Keratinocyte (primary cell): ENCODE results near the gene METTL8.

Source experiments
- EZH2 ChIP-seq: IDR thresholded peaks from one replicate; pipeline ENCODE4 v1.6.1; 2012; ENCODE audit warnings: inconsistent platforms, mild to moderate bottlenecking, low read length, moderate library complexity
- TF ChIP-seq, protein P1 (sequence below), 3 experiments: IDR thresholded peaks in 1 of 3; conservative IDR thresholded peaks in 1 of 3; optimal IDR thresholded peaks in 1 of 3; 2 replicates in 2 of 3; 3 replicates in 1 of 3; pipeline versions ENCODE3 to v1.5.1; 2011; ENCODE audit warnings: low read length in 3 of 3, mild to moderate bottlenecking in 3 of 3, moderate library complexity in 2 of 3, control low read depth in 1 of 3, inconsistent platforms in 1 of 3; ENCODE audit not compliant: insufficient read depth in 2 of 3; ENCODE audit errors: extremely low read depth in 1 of 3

GRCh38 chr2:171401947-171402346 is 31.8 kb downstream of the METTL8 start:
- TF ChIP-seq, protein P1, sequence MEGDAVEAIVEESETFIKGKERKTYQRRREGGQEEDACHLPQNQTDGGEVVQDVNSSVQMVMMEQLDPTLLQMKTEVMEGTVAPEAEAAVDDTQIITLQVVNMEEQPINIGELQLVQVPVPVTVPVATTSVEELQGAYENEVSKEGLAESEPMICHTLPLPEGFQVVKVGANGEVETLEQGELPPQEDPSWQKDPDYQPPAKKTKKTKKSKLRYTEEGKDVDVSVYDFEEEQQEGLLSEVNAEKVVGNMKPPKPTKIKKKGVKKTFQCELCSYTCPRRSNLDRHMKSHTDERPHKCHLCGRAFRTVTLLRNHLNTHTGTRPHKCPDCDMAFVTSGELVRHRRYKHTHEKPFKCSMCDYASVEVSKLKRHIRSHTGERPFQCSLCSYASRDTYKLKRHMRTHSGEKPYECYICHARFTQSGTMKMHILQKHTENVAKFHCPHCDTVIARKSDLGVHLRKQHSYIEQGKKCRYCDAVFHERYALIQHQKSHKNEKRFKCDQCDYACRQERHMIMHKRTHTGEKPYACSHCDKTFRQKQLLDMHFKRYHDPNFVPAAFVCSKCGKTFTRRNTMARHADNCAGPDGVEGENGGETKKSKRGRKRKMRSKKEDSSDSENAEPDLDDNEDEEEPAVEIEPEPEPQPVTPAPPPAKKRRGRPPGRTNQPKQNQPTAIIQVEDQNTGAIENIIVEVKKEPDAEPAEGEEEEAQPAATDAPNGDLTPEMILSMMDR (optimal IDR thresholded peaks at IDR 0.05 in 1 of 3, IDR thresholded peaks at IDR 0.05 in 1 of 3, conservative IDR thresholded peaks at IDR 0.05 in 1 of 3; ENCODE audit: extremely low read depth in 1 of 3, insufficient read depth in 2 of 3, low read length in 3 of 3): no peak
- TF ChIP-seq EZH2: no peak
